Measurements from ENCODE around the gene ZYX. TPM values are rescaled to one million over a fixed set of nuclear protein-coding genes. Genes with fewer than 3 reads are reported as not detected.

The ZYX gene
- total and polyA plus RNA-seq, 9 of the 15 experiments (the other 6 are each of a cell fraction or from before 2014, with no cell fraction given), result 1.8 to 130 (median 15.7) TPM

- TF ChIP-seq ZNF407 (IDR thresholded peaks at IDR 0.05; ENCODE audit: low read depth), result no peak
- TF ChIP-seq HDGF (IDR thresholded peaks at IDR 0.05), result peak; percentile 58; the same call in 1 of the 2 replicates
- no peak for TF ChIP-seq PYGO2 (tag; IDR thresholded peaks at IDR 0.05)
- no peak for TF ChIP-seq TEAD2 (tag; IDR thresholded peaks at IDR 0.05)
- 0 out of 4 replicates have a peak, but pooled peaks of 1 of the 2 experiments have one; percentile 38 for TF ChIP-seq ZNF639 (CRISPR knock-in tag; conservative IDR thresholded peaks at IDR 0.05 in 1 of 2, IDR thresholded peaks at IDR 0.05 in 1 of 2)
- TF ChIP-seq, protein P1, sequence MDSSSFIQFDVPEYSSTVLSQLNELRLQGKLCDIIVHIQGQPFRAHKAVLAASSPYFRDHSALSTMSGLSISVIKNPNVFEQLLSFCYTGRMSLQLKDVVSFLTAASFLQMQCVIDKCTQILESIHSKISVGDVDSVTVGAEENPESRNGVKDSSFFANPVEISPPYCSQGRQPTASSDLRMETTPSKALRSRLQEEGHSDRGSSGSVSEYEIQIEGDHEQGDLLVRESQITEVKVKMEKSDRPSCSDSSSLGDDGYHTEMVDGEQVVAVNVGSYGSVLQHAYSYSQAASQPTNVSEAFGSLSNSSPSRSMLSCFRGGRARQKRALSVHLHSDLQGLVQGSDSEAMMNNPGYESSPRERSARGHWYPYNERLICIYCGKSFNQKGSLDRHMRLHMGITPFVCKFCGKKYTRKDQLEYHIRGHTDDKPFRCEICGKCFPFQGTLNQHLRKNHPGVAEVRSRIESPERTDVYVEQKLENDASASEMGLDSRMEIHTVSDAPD (CRISPR knock-in tag; IDR thresholded peaks at IDR 0.05), result no peak
- peak; percentile 93 for TF ChIP-seq L3MBTL2 (IDR thresholded peaks at IDR 0.05)
- 0 out of 2 replicates have a peak, but pooled peaks have one; percentile 60 for TF ChIP-seq ZNF175 (CRISPR knock-in tag; IDR thresholded peaks at IDR 0.05; ENCODE audit: low read depth)
- TF ChIP-seq RB1 (IDR thresholded peaks at IDR 0.05; ENCODE audit: low read depth), result no peak
Observed at GRCh38 chr7:143379611-143380259, 1.4 kb upstream of the ZYX start (continued).

Data from K562 (cell line).